COLO668 (cell line): ENCODE results near the gene SNX30.
A peak's percentile ranks its signal among the peaks of the same experiment; 100 is the strongest.

ENCODE experiments used
- DNase-seq: peaks from one replicate; lab custom pipeline; 2025; ENCODE audit not compliant: unreplicated experiment; lab: John Stamatoyannopoulos, UW

SNX30 gene

DNA sequence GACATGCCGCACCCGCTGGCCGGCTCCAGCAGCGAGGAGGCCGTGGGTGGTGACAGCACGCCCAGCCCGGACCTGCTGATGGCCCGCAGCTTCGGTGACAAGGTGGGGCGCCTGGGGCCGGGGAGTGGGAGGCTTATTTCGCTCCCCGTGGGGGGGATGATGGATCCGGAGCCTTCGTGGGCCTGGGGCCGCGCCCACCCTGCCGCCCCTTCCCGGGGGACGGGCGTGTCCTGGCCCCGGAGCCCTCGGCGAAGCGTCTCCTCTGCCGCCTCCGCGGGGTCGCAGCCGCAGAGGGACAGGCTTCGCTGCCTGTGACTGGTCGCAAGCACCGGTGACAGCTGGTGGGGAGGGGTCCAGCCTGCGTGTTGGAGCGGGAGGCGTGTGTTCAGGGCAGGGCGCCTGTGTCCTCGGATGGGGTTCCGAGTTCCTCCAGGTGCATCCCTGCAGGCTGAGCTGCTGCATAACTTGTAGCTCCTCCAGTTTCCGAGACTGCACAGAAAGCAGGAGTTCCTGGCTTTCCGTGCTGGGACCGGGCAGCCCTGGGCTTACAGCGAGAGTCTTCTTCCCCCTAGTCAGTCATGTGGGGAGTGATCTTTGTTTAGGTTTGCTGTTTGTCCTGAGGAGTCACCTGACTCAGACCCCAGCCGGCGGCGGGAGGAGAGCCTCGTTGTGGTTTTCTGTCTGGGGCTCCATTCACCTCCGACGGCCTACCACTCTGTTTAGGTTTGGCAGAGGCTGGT is 666 bp downstream of the SNX30 start:
- peak; percentile 66 for DNase-seq

DNA sequence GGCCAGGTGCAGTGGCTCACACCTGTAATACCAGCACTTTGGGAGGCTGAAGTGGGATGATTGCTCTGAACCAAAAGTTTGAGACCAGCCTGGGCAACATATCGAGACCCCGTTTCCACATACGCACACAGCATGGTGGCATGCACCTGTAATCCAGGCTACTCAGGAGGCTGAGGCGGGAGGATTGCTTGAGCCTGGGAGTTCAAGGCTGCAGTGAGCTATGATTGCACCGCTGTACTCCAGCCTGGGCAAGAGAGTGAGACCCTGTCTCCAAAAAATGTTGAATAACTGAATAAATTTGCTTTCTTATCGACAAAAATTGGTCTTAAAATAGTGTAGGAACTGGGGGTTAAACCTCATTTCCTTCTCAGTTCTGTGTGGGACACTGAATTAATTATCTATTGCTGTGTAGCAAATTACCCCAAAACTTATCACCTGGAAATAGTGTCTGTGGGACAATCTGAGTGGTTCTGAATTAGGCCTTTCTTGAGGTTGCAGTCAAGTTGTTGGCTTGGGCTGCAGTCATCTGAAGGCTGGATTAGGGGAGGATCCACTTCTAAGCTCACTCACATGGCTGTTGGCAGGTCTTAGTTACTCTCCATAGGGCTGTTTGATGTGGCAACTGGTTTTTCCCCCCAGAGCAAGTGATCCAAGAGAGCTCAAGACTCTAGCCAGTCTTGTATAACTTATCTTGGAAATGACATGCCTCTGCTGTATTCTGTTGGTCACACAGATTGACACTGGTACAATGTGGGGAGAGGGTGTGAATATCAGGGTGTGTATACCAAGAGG is 2.0 kb downstream of the SNX30 start:
- no peak for DNase-seq

DNA sequence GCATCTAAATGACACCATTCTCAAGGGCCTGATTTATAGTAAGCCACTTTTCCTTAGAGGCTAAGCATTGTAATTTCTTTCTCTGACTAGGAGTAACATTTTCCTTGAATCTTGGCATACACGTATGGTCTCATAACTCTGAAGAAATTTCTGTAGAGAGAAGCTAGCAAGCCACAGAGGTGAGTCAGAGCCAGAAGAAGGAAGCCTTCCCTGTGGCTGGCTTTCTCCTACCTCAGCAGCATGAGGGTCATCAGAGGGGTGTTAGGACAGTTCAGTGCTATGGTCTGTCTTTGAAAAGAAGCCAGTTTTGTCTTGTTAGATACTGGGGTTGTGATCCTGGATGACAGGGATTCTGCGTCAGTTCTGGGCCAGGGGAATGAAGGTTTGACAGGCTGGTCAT is 3.2 kb downstream of the SNX30 start:
- no peak for DNase-seq

DNA sequence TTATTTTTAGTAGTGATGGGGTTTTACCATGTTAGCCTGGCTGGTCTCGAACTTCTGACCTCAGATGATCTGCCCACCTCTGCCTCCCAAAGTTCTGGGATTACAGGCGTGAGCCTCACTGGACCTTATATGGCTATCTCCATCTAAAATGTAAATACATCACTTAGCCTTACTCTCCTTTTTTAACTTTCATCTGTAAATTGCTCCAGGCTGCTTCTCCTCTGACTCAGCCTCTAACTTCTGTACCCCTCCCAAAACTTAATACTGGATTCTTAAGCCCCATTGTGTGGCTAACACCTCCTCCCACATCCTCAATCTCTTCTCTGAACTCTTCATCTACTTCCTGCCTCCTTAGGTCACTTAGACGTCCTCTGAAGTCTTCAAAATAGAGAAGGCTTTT is 4.0 kb downstream of the SNX30 start:
- DNase-seq: no peak

DNA sequence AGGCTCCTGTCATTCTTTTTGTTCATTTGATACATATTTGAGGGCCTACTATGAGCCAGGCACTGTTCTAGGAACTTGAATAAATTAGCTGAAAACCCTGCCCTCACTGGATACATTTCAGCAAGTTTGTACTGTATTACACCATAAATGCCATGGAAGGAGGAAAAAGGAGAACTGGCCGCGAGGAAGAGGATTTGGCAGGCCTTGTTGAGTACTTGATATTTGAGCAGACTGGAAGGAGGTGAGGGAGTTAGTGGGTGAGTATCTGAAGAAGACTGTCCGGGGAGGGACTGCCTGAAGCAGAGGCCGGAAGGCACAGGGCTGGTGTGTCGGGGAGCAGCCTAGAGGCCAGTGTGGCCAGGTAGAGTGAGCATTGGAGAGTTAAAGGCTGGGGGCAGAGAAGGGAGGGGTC is 4.5 kb downstream of the SNX30 start:
- DNase-seq: no peak

DNA sequence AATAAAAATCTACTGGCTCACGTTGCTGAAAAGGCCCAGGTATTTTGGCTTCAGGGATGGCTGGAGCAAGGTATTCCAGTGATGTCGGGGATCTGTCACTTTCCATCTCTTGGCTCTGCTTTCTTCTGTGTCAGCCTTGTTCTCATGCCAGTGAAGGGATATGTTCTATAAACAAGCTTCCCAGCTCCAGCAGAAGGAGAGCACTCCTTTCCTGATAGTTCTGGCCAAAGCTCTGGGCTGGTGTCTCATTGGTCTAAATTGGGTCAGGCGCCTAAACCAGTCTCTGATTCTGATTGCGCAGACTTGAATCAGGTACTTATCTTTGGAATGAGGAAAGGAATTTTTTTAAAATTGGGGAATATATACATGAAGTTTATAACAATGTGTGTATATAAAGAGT is 5.1 kb downstream of the SNX30 start:
- no peak for DNase-seq

DNA sequence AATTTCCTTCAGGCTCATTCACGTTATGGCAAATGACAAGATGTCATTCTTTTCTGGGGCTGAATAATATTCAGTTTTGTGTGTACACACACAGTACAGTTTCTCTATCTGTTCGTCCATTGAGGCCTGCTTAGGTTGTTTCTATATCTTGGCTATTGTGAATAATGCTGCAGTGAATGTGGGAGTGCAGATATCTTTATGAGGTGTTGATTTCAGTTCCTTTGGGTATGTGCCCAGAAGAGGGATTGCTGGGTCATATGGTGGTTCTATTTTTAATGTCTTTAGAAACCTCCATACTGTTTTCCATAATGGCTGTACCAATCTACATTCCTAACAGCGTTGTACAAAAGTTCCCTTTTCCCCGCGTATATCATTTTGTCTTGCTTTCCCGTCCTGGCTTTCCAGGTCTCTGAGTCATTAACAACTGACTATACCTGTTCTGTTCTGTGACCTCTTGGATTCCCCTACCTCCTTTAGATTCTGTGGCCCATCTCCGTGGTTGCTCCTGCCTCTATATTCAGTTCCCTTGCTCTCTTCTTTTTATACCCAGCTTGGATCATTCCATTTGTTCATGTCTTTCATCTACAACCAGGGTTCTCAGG is 6.8 kb downstream of the SNX30 start:
- DNase-seq: no peak

DNA sequence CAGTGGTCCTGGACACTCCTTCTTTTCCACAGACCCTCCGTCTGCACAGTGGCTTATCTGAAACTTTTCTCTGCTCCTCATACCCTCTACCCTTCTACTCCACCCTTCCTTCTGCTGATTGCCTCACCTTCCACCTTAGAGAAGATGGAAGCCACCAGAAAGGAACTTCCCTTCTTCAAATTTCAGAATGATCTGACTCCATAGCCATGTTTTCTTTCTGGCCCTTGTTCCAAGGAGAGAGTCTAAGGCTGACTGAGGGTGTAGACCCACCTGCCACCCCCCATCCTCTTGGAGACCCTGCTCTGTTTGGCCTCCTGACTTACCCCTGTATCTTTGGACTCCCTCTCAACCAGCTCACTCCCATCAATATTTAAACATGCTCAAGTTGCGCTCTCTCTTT is 7.4 kb downstream of the SNX30 start:
- no peak for DNase-seq

DNA sequence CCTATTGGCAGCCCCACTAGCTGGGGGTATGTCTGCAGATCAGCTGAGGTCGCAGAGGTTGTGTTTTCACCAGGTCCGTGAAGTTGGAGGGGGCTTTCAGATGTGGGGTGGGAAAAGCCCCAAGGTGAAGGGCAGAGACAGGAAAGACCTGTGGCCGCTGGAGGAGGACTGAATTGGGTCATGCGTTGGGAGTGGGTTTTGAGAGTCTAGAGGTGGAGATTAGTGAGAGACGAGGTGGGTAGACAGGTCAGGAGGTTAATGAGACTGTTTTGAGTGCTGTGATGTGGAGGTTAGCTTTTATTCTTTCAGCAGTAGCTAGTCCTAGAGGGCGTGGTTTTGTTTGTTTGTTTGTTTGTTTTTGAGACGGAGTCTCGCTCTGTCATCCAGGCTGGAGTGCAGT is 10.3 kb downstream of the SNX30 start:
- DNase-seq: no peak

DNA sequence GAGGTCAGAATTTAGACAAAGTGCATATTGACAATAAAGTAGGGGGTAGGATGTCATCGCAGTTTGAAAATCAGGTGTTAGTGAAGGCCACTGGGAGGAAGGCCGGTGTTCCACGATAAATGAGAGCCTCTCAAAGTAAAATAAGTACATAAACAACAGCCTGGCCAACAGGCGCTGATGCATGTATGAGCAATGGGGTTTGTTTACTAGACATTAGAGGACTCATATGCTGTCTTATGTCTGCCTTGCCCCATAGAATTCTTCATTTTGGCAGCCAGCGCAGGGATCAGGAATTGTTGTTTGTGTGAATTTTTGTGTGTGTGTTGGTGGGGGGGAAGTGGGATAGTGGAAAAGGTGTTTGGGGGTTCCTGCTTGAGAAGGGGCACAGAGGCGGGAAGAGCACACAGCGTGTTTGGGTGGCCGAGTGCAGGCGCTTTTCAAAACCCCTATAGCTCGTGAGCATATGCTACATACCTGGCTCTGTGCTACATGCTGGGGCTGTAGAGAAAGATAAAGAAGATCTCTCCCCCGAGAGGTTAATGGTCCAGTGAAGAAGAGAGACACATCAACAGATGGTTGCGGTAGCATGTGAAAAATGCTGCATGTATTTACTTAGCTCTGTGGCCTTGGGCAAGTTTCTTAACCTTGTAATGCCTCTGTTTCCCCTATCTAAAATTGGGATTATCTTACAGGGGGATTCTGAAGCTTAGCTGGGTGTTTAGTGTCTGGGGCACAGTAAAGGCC is 11.5 kb downstream of the SNX30 start:
- no peak for DNase-seq

DNA sequence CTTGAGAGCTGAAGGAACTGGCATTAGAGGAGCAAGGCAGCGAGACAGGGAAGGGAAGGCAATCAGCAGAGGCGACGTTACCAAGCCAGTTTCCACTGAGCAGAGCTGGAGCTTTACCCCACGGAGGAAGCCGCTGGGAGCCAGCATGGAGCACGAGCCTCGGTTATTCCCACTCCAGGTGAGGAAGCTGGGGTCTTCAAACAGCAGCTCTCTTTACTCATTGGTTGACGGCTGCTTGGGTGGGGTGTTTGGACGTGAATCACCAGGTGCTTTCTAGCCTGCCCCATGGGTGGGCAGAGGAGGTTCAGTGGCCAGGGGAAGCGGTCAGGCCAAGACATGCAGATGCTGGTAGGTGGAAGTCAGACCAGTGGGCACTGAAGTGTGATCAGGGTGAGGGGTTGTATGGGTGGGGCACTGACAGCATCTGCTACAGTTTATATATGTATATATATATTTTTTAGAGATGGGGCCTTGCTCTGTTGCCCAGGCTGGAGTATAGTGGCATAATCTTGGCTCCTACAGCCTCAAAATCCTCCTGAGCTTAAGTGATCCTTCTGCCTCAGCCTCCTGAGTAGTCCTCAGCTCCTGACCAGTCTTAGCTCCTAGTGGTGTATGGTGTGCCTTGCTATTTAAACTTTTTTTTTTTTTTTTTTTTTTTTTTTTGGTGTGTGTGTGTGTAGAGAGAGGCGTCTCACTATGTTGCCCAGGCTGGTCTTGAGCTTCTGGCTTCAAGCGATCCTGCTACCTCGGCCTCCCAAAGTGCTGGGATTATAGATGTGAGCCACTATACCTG is 12.4 kb downstream of the SNX30 start:
- no peak for DNase-seq

DNA sequence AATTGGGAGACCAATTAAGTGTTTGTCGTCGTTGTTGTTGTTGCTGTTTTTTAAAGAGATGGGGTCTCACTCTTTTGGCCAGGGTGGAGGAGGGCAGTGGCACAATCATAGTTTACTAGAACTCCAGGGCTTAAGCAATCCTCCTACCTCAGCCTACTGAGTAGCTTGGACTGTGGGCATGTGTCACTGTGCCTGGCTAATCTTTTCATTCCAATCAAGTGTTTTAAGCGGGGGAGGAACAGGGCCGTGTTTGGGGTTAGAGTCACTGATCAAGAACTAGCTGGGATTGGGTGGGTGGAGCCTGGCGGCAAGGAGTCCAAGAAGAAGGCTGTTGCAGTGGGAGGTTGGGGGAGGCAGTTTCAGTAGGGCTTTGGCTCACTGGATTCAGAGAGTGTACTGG is 13.8 kb downstream of the SNX30 start:
- no peak for DNase-seq

DNA sequence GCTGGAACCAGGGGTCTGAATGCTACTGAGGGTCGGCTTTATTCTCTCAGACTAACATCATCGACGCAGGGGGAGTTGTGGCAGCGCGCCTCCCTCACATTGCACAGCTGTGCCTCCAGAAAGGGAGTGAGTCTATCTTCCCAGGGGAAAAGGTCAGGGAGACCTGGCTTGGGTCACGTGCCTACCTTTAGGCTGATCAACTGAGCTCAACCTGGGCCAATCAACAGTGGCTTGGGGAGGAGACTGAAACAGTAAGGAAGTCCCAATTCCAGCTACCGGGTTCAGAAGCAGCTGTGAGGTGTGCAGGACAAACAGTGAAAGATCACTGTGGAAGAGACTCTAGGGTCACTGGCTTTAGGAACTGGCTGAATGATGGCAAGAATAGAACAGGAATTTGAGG is 14.3 kb downstream of the SNX30 start:
- DNase-seq: no peak

DNA sequence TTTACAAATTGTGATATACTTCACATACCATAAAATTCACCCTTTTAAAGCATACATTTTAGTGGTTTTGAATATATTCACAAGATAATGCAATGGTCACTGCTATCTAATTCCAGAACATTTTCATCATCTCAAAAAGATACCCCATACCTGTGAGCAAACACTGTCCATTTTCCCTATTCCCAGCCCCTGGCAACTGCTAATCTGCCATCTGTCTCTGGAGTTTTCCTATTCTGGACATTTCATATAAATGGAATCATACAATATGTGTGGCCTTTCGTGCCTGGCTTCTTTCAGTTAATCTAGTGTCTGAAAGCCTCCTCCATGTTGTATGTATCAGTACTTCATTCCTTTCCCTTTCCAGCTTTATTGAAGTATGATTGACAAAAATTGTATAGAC is 14.7 kb downstream of the SNX30 start:
- DNase-seq: no peak

DNA sequence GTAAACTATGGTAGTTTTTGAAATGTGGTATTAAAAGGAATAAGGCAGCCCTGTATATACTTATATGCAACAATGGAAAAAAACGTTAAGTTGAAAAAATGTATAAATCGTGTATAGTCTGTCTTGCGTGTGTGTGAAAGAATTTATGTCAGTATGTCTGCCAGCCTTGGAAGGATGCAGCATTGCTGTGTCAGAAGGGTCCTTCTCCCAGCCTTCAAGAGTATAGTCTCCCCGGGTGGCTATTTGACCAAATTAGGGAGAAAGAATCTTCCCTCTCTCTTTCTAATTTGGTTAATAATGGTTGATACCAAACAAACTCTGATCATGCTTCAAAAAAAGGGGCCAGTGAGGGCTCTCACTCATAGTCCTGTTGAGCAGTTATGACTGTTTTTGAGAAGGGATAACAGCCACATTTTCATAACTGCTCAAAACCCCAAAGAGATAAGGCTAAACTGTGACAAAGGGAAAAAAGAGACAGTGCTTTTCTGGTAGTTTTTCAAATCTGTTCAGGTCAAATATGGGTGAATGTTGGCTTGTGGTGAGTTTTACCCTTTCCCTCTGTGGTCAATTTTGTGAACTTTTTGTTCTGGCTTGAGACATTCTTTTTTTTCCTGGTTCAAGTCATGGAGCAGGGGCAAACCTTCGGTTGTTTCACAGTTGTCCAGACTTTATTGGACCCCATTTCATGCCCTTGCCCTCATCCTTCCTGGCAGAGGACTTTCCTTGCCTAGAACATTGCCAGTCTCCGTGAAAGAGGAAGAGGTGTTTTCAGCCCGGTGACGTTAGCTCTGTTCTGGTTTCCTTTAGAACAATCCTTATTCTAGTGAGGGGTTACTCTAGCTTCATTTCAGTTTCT is 21.0 kb downstream of the SNX30 start:
- no peak for DNase-seq

DNA sequence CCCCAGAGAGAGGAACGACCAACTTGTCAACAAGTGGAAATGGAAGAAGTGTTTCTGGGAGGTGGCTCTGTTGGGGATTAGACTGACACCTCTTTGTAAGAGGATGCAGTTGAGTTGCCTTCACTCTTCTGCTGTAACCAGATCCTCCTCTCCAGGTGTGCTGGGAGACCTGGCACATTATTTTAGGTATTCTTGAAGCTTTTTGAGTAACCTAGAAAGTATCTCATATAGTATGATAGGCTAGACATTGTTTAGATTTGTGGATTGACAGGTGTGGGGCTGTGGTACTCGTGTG is 21.6 kb downstream of the SNX30 start:
- no peak for DNase-seq

DNA sequence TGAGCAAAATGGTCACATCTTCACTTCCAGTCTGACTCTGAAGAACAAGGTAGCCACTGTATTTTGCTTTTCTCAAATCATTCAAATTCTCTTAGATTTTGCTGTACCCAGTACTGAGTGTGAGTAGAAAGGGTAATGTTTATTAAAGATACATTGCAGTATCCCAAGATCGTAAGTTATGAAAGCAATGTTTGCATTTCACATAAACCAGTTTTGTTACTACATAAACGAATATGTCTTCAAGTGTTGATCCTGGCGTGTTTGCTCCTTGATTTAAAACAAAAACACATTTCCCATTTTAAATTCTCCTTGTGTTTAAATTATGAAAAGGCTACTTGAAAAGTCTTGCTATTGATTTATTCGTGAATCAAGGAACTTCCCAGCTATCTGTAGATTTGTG is 22.0 kb downstream of the SNX30 start:
- DNase-seq: no peak

DNA sequence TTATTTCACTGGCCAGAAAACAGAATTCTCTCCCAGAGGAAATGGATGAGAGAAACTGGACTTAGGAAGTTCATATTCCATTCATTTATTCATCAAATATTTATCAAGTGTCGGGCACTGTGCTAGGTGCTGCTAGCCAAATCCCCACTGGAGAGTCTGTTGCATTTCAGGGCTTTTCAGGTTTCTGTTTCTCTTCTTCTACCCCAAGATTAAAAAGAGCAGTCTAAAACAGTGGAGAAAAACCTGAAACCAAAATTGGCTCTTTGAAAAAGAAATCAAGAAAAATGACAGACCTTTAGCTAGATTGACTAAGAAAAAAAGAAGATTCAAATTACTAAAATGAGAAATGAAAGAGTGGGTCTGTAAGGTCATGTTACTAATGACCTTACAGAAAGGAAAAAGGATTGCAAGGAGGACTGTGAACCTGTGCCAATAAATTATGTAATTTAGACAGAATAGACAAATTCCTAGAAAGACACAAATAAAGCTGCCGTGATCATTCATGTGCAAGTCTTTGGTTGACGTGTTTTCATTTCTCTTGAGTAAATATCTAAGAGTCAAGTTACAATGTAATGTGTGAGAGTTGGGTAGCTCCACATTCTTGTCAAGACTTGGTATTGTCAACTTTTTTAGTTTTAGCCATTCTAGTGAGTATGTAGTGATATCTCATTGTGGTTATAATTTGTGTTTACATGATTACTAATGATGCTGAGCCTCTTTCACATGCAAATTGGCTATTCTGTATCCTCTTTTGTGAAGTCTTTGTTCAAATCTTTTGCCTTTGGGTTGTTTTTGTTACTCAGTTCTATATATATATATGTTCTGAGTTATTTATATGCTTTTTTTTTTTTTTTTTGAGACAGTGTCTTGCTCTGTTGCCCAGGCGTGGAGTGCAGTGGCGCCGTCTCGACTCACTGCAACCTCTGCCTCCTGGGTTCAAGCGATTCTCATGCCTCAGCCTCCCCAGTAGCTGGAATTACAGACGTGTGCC is 23.7 kb downstream of the SNX30 start:
- no peak for DNase-seq

DNA sequence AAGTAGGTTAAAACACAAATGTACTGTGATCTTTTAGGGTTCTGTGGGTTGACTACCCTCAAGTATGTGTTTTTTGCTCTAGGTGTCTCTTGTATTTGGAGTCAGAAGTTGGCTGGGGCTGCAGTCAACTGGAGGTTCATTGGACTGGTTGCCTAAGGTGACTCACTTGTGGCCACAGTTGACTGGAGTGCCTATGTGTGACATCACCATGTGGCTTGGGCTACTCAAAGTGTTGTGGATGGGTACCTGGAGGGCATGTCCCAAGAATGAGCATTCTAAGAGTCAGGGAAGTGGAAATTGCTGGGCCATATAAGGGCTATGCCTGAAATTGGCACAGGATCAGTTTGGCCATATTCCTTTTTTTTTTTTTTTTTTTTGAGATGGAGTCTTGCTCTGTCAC is 27.4 kb downstream of the SNX30 start:
- DNase-seq: no peak
